SH-SY5Y (cell line): ENCODE results near the gene CLPSL2.

ENCODE experiments used
- GATA2 ChIP-seq: IDR thresholded peaks from 2 replicates; pipeline ENCODE4 v1.6.1; 2011; ENCODE audit warnings: mild to moderate bottlenecking, low read depth, low read length
- GATA3 ChIP-seq: IDR thresholded peaks from 2 replicates; pipeline ENCODE4 v1.6.1; 2011; ENCODE audit warnings: low read depth, mild to moderate bottlenecking, low read length, moderate library complexity

Gene CLPSL2

GRCh38 chr6:35824552-35825192 is 48.3 kb downstream of the CLPSL2 start:
- TF ChIP-seq GATA2 (no peak), GATA3 (no peak)
